Esophagus squamous epithelium (tissue), 5 donors: ENCODE data around the gene PEAK3. TPM values are rescaled to one million over a fixed set of nuclear protein-coding genes. Genes with fewer than 3 reads are reported as not detected.

Experiments used
- DNase-seq: peaks from one replicate; lab custom pipeline; 2025; lab: John Stamatoyannopoulos, UW
- H3K27ac ChIP-seq, 4 donors: fragments of 200-600 bp; sonication (generic); one replicate each; pipeline ENCODE4 v1.5.1; 2016 to 2019; ENCODE audit warnings: mild to moderate bottlenecking in 1 of 4
- H3K27me3 ChIP-seq, 4 donors: fragments of 200-600 bp; sonication (generic); 1 replicate in 3 of 4; 2 replicates in 1 of 4; pipeline versions ENCODE4 v1.5.1 to v1.6.0; 2017 to 2021; ENCODE audit warnings: antibody characterized with exemption in 1 of 4
- H3K36me3 ChIP-seq, 3 donors: fragments of 200-600 bp; sonication (generic); one replicate each; pipeline ENCODE4 v1.5.1; 2016 to 2019
- H3K4me1 ChIP-seq, 3 donors: fragments of 200-600 bp; sonication (generic); one replicate each; pipeline ENCODE4 v1.5.1; 2017 to 2019
- H3K4me3 ChIP-seq, 4 donors: fragments of 200-600 bp; sonication (generic); 1 replicate in 3 of 4; 2 replicates in 1 of 4; pipeline ENCODE4 v1.5.1; 2016 to 2019; ENCODE audit warnings: mild to moderate bottlenecking in 2 of 4, moderate library complexity in 1 of 4
- H3K9me3 ChIP-seq, 3 donors: fragments of 200-600 bp; sonication (generic); one replicate each; pipeline ENCODE4 v1.5.1; 2016 to 2019
- CTCF ChIP-seq, 6 experiments: fragments of 450-650 bp in 4 of 6; fragments of 200-600 bp in 2 of 6; sonication (generic) in 2 of 6; IDR thresholded peaks; one replicate each; pipeline ENCODE4 v1.5.1; 2016 to 2019; ENCODE audit warnings: antibody characterized with exemption in 6 of 6, mild to moderate bottlenecking in 4 of 6, moderate library complexity in 4 of 6
- POLR2A ChIP-seq, 4 donors: fragments of 450-650 bp; IDR thresholded peaks; one replicate each; pipeline ENCODE4 v1.6.1; 2017; ENCODE audit warnings: antibody characterized with exemption in 4 of 4, mild to moderate bottlenecking in 4 of 4, moderate library complexity in 3 of 4
- WGBS, 2 donors: methylation state at CpG; one replicate each; pipeline ENCODE4 v1.1.5; 2018; 5-methylcytosine and 5-hydroxymethylcytosine counted together
- intact Hi-C: fragments of 100-400 bp; cut with DNase I; formaldehyde crosslinking; loops from one replicate; pipeline ENCODE4 v1.15.0; 2022
- total RNA-seq, 4 donors: library from RNA; depleted of rRNA; stranded (reverse); fragments of >200 nt; gene quantifications; one replicate each; pipeline ENCODE4 v1.1.0, GENCODE V29; 2016
- donor health status: DM: yes; HTN: yes; CAD: no.

The PEAK3 gene
- total RNA-seq, 4 donors from 2014 or later, result 0.32 to 0.40 (median 0.38) TPM; not detected in 1

- Histone ChIP-seq H3K4me3 (peak overlapping the region in 3 of 4 donors; percentile 79 to 97 (median 82)), H3K4me1 (peaks cover 43 to 88% (median 67%) of the 10 kb centered on the region in 3 donors), H3K27me3 (no peaks in the 10 kb centered on the region), H3K36me3 (peaks cover 0 to 28% (median 5%) of the 10 kb centered on the region in 3 donors), H3K27ac (peak overlapping the region in 3 of 4 donors; percentile 96 to 99 (median 99)), H3K9me3 (no peaks in the 10 kb centered on the region)
- intact Hi-C loops, result loop anchor here (2.0 to 10.0 kb wide), 2 partner anchors 33 to 83 kb away; partner anchors contain the start of gene AP3D1
- 51 to 75% methylated on average over 6 of the region's 6 CpGs for WGBS, 2 donors
- DNase-seq, result no peak
- TF ChIP-seq POLR2A (IDR thresholded peaks at IDR 0.05) (no peak), CTCF (IDR thresholded peaks at IDR 0.05) (no peak)
These were observed 44.2 kb downstream of the PEAK3 start for GRCh38 chr19:2237869-2238153.

GRCh38 chr19:2237051-2237868 is 44.7 kb downstream of the PEAK3 start:
- DNase-seq, result no peak
- Histone ChIP-seq H3K27ac (peak overlapping the region; percentile 96 to 99 (median 98)), H3K4me3 (peak overlapping the region; percentile 79 to 97 (median 86)), H3K27me3 (no peaks in the 10 kb centered on the region), H3K9me3 (no peaks in the 10 kb centered on the region), H3K36me3 (peaks cover 0 to 28% (median 5%) of the 10 kb centered on the region in 3 donors), H3K4me1 (peaks cover 42 to 88% (median 63%) of the 10 kb centered on the region in 3 donors)
- intact Hi-C loops, result loop anchor here (2.0 to 10.0 kb wide), 2 partner anchors 34 to 82 kb away; partner anchors contain the start of gene AP3D1
- 41 to 45% methylated on average over 27 to 32 of the region's 43 CpGs for WGBS, 2 donors
- TF ChIP-seq POLR2A (IDR thresholded peaks at IDR 0.05) (no peak), CTCF (IDR thresholded peaks at IDR 0.05) (no peak)

GRCh38 chr19:2236314-2237050 is 45.5 kb downstream of the PEAK3 start, which contains the start of the genes PLEKHJ1 and SF3A2:
Gene PLEKHJ1 (minus strand): TSS chr19:2236329. CDS start chr19:2236248, 81 bp downstream.
Gene SF3A2 (plus strand): TSS chr19:2236824. CDS start chr19:2243419, 6,595 bp downstream.
- Histone ChIP-seq H3K4me1 (peaks cover 34 to 86% (median 55%) of the 10 kb centered on the region in 3 donors), H3K4me3 (peak within 1 kb of the TSS; percentile 79 to 97 (median 86)), H3K9me3 (no peaks in the 10 kb centered on the region), H3K36me3 (peaks cover 0 to 35% (median 5%) of the 10 kb centered on the region in 3 donors), H3K27me3 (no peaks in the 10 kb centered on the region), H3K27ac (peak within 1 kb of the TSS; percentile 96 to 99 (median 98))
- WGBS, 2 donors, result 0% methylated on average over 24 to 36 of the region's 80 CpGs
- peak in 3 of 4 donors; percentile 61 to 81 (median 75) for TF ChIP-seq POLR2A (IDR thresholded peaks at IDR 0.05)
- peak; percentile 96 to 100 (median 100) for TF ChIP-seq CTCF (IDR thresholded peaks at IDR 0.05)
- intact Hi-C loops, result loop anchor here (2.0 to 10.0 kb wide), 2 partner anchors 34 to 82 kb away; partner anchors contain the start of gene AP3D1
- DNase-seq, result peak; percentile 73

GRCh38 chr19:2236064-2236313 is 46.0 kb downstream of the PEAK3 start:
- peak overlapping the region; percentile 79 to 97 (median 86) for H3K4me3 ChIP-seq
- intact Hi-C loops, result loop anchor here (2.0 to 10.0 kb wide), 2 partner anchors 35 to 81 kb away; partner anchors contain the start of gene AP3D1
- no peaks in the 10 kb centered on the region for H3K27me3 ChIP-seq
- no CpG with 5 or more reads among the region's 28 CpGs for WGBS, 2 donors
- no peak for DNase-seq
- TF ChIP-seq CTCF (IDR thresholded peaks at IDR 0.05) (no peak), POLR2A (IDR thresholded peaks at IDR 0.05) (peak in 3 of 4 donors; percentile 16 to 69 (median 36))
- H3K9me3 ChIP-seq, result no peaks in the 10 kb centered on the region
- H3K27ac ChIP-seq, result peak overlapping the region; percentile 96 to 99 (median 98)
- H3K36me3 ChIP-seq, result peaks cover 2 to 39% (median 5%) of the 10 kb centered on the region in 3 donors
- H3K4me1 ChIP-seq, result peaks cover 31 to 86% (median 51%) of the 10 kb centered on the region in 3 donors
